ENCODE data around the gene RBM14.

The RBM14 gene

DNA sequence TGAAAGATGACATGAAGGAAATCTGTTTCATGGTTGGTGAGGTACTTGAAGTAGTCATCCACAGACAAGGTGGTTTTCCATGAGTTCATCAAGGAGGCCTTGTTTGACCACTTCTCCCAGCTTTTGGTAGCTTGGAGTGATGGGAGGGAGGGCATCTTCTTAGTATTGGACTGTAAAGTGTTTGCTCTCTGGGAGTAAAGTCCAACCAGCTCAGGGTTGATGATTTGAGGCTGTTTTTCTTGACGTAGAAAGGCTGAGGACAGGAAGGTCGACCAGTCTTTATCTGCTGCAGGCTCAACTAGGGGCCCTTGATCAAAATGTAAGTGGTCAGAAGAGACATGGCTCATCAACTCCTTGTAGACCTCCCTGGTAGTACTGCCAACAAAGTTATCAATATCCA is 25.3 kb upstream of the RBM14 start:
- H3K4me1 ChIP-seq (ENCODE audit: insufficient read depth, low read length, severe bottlenecking) = peaks cover 35% of the 10 kb centered on the region

DNA sequence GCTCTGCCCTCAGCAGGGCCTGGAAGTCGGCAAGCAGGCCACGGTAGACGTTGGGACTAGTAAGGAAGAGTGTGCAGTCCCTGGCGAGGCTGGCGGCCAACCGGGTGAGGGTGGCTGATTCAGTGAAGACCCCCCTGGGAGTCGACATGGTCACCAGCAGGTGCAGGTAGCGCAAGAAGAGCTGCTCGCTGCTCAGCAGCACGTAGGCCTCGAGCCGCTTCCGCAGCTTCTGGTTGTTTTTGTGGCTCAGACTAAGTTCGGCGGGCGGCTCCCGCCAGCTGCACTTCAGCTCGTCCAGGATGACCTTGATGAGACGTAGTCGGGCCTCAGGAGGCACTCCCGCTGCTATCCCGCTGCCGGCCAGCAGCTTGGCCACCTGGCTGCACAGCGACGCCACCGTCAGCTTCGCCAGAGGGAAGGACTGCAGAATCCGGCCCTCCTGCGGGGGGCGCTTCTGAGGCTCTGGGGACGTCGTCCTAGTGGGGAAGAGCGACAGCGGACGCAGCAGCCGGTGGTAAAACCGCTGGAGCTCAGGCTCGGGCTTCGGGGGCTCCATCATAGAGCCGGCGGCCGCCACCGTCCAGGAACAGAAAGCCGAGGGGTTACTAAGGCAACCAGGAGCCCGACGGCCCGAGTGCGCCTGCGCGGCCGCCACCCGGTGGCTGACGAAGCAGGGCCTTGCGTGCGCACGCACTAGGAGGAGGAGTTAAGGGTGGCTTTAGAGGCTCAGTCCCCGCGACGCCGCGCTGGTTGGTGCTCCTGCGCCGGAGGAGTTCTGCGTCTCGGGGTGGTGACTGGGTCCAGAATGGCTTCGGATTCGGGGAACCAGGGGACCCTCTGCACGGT is 23.8 kb upstream of the RBM14 start, which contains the start of the genes CCDC87 and CCS:
Gene CCDC87 (minus strand): TSS at position 607 of the 846 bp plus-strand sequence. CDS start 48 bp downstream, at position 559.
Gene CCS (plus strand): TSS at position 729 of the 846 bp plus-strand sequence. CDS start 77 bp downstream, at position 806.
- H3K79me2 ChIP-seq (ENCODE audit: insufficient read depth, low read length) = no peaks in the 10 kb centered on the region
- H3K4me1 ChIP-seq (ENCODE audit: insufficient read depth, low read length, severe bottlenecking) = peaks cover 35% of the 10 kb centered on the region
- peak within 1 kb of the TSS; percentile 57 for H3K27ac ChIP-seq (ENCODE audit: low read depth, low read length, poor library complexity, severe bottlenecking)
- peak within 1 kb of the TSS; percentile 79 for H3K9ac ChIP-seq (ENCODE audit: low read length)
- H3K4me3 ChIP-seq (ENCODE audit: low read depth, low read length, poor library complexity, severe bottlenecking) = peak within 1 kb of the TSS; percentile 71
- H3K36me3 ChIP-seq (ENCODE audit: insufficient read depth, low read length) = no peaks in the 10 kb centered on the region; the same call in 1 of the 2 replicates
- H3K9me3 ChIP-seq (ENCODE audit: low read length) = no peaks in the 10 kb centered on the region
- no peak for TF ChIP-seq EZH2 (IDR thresholded peaks at IDR 0.05; ENCODE audit: borderline replicate concordance, low read length)
- TF ChIP-seq, protein P1, sequence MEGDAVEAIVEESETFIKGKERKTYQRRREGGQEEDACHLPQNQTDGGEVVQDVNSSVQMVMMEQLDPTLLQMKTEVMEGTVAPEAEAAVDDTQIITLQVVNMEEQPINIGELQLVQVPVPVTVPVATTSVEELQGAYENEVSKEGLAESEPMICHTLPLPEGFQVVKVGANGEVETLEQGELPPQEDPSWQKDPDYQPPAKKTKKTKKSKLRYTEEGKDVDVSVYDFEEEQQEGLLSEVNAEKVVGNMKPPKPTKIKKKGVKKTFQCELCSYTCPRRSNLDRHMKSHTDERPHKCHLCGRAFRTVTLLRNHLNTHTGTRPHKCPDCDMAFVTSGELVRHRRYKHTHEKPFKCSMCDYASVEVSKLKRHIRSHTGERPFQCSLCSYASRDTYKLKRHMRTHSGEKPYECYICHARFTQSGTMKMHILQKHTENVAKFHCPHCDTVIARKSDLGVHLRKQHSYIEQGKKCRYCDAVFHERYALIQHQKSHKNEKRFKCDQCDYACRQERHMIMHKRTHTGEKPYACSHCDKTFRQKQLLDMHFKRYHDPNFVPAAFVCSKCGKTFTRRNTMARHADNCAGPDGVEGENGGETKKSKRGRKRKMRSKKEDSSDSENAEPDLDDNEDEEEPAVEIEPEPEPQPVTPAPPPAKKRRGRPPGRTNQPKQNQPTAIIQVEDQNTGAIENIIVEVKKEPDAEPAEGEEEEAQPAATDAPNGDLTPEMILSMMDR (IDR thresholded peaks at IDR 0.05; ENCODE audit: low read length) = peak; percentile 76
- H3K4me2 ChIP-seq (ENCODE audit: low read length) = peak within 1 kb of the TSS; percentile 93
- no peaks in the 10 kb centered on the region for H3K9me2 ChIP-seq (ENCODE audit: low read depth, low read length)
- peaks cover 4% of the 10 kb centered on the region; the same call in 1 of the 2 replicates for H3K27me3 ChIP-seq (ENCODE audit: insufficient read depth, low read length)
- no peaks in the 10 kb centered on the region for H4K20me1 ChIP-seq (ENCODE audit: insufficient read depth, low read length)
- no peak within 1 kb of the TSS for H2AFZ ChIP-seq (ENCODE audit: low read length)
- H3F3A ChIP-seq (ENCODE audit: insufficient read depth, low read length) = no peaks in the 10 kb centered on the region

More for the DNA sequence above, 25.3 kb upstream of the RBM14 start:
- Histone ChIP-seq H3K27ac (ENCODE audit: low read depth, low read length, poor library complexity, severe bottlenecking) (no peak overlapping the region), H3K9ac (ENCODE audit: low read length) (no peak overlapping the region), H4K20me1 (ENCODE audit: insufficient read depth, low read length) (no peaks in the 10 kb centered on the region), H3K79me2 (ENCODE audit: insufficient read depth, low read length) (no peaks in the 10 kb centered on the region), H3F3A (ENCODE audit: insufficient read depth, low read length) (no peaks in the 10 kb centered on the region), H3K9me3 (ENCODE audit: low read length) (no peaks in the 10 kb centered on the region), H3K4me3 (ENCODE audit: low read depth, low read length, poor library complexity, severe bottlenecking) (no peak overlapping the region), H3K27me3 (ENCODE audit: insufficient read depth, low read length) (peaks cover 4% of the 10 kb centered on the region; the same call in 1 of the 2 replicates), H3K4me2 (ENCODE audit: low read length) (no peak overlapping the region), H2AFZ (ENCODE audit: low read length) (no peak overlapping the region), H3K9me2 (ENCODE audit: low read depth, low read length) (no peaks in the 10 kb centered on the region), H3K36me3 (ENCODE audit: insufficient read depth, low read length) (no peaks in the 10 kb centered on the region; the same call in 1 of the 2 replicates)
- TF ChIP-seq, protein P1 (IDR thresholded peaks at IDR 0.05; ENCODE audit: low read length) = no peak
- TF ChIP-seq EZH2 (IDR thresholded peaks at IDR 0.05; ENCODE audit: borderline replicate concordance, low read length) = no peak

DNA sequence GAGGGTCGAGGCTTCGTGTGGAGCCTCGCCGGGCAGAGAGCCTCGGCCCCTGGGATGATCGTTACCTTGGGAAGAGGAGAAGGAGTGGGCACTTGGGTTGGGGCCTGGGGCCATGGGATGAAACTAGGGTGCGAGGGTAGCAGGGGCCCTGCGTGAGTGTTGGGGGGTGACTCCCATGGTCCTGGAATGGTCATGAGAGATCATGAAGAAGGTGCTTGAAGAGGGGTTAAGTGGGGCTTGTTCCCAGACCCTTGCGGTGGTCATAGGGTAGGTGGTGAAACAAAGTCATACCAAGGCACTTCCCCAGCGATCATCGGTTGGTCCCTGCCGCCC is 23.2 kb upstream of the RBM14 start:
- Histone ChIP-seq H2AFZ (ENCODE audit: low read length) (no peak overlapping the region), H3K4me3 (ENCODE audit: low read depth, low read length, poor library complexity, severe bottlenecking) (peak overlapping the region; percentile 71), H3K9me2 (ENCODE audit: low read depth, low read length) (no peaks in the 10 kb centered on the region), H3K27me3 (ENCODE audit: insufficient read depth, low read length) (peaks cover 4% of the 10 kb centered on the region; the same call in 1 of the 2 replicates), H3K27ac (ENCODE audit: low read depth, low read length, poor library complexity, severe bottlenecking) (peak overlapping the region; percentile 44), H3F3A (ENCODE audit: insufficient read depth, low read length) (no peaks in the 10 kb centered on the region), H3K79me2 (ENCODE audit: insufficient read depth, low read length) (no peaks in the 10 kb centered on the region), H3K9ac (ENCODE audit: low read length) (peak overlapping the region; percentile 79), H3K36me3 (ENCODE audit: insufficient read depth, low read length) (no peaks in the 10 kb centered on the region; the same call in 1 of the 2 replicates), H3K4me1 (ENCODE audit: insufficient read depth, low read length, severe bottlenecking) (peaks cover 35% of the 10 kb centered on the region), H3K9me3 (ENCODE audit: low read length) (no peaks in the 10 kb centered on the region), H4K20me1 (ENCODE audit: insufficient read depth, low read length) (no peaks in the 10 kb centered on the region), H3K4me2 (ENCODE audit: low read length) (peak overlapping the region; percentile 93)
- TF ChIP-seq EZH2 (IDR thresholded peaks at IDR 0.05; ENCODE audit: borderline replicate concordance, low read length) = no peak
- TF ChIP-seq, protein P1 (IDR thresholded peaks at IDR 0.05; ENCODE audit: low read length) = no peak
